Nephron (organoid): Measurements from ENCODE around the gene ANKRD11.

ENCODE experiments used
- H3K27ac Mint-ChIP-seq, 3 experiments: 2 replicates each; pipeline ENCODE4 v1.8.0; 2020; ENCODE audit warnings: mixed read lengths in 3 of 3, mild to moderate bottlenecking in 2 of 3, moderate library complexity in 1 of 3
- H3K27me3 Mint-ChIP-seq: 2 replicates; pipeline ENCODE4 v1.8.0; 2021; ENCODE audit warnings: low read depth, mild to moderate bottlenecking, moderate library complexity, mixed read lengths
- H3K36me3 Mint-ChIP-seq: 2 replicates; pipeline ENCODE4 v1.8.0; 2020; ENCODE audit warnings: low read depth, mixed read lengths
- H3K4me1 Mint-ChIP-seq: 2 replicates; pipeline ENCODE4 v1.8.0; 2020; ENCODE audit warnings: mixed read lengths
- H3K4me3 Mint-ChIP-seq, 3 experiments: 2 replicates each; pipeline ENCODE4 v1.8.0; 2020; ENCODE audit warnings: mild to moderate bottlenecking in 3 of 3, mixed read lengths in 3 of 3, moderate library complexity in 2 of 3
- H3K9me3 Mint-ChIP-seq: 2 replicates; pipeline ENCODE4 v1.8.0; 2020; ENCODE audit warnings: mixed read lengths
- TF ChIP-seq, protein P1 (sequence below), 3 experiments: fragments of 200-600 bp; sonication (generic); IDR thresholded peaks; one replicate each; pipeline ENCODE4 v1.5.0; 2021; ENCODE audit warnings: antibody characterized with exemption in 3 of 3; ENCODE audit not compliant: unreplicated experiment in 3 of 3

ANKRD11 gene

GRCh38 chr16:89341279-89341678 lies 149.1 kb downstream of the ANKRD11 start:
- Mint-ChIP-seq H3K27ac (peak overlapping the region in 2 of 3 experiments; percentile 33 to 46), H3K4me3 (no peak overlapping the region), H3K36me3 (no peaks in the 10 kb centered on the region), H3K4me1 (peaks cover 54% of the 10 kb centered on the region), H3K27me3 (no peaks in the 10 kb centered on the region), H3K9me3 (no peaks in the 10 kb centered on the region)
- TF ChIP-seq, protein P1, sequence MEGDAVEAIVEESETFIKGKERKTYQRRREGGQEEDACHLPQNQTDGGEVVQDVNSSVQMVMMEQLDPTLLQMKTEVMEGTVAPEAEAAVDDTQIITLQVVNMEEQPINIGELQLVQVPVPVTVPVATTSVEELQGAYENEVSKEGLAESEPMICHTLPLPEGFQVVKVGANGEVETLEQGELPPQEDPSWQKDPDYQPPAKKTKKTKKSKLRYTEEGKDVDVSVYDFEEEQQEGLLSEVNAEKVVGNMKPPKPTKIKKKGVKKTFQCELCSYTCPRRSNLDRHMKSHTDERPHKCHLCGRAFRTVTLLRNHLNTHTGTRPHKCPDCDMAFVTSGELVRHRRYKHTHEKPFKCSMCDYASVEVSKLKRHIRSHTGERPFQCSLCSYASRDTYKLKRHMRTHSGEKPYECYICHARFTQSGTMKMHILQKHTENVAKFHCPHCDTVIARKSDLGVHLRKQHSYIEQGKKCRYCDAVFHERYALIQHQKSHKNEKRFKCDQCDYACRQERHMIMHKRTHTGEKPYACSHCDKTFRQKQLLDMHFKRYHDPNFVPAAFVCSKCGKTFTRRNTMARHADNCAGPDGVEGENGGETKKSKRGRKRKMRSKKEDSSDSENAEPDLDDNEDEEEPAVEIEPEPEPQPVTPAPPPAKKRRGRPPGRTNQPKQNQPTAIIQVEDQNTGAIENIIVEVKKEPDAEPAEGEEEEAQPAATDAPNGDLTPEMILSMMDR (IDR thresholded peaks at IDR 0.05; ENCODE audit: unreplicated experiment in 3 of 3), result no peak

DNA sequence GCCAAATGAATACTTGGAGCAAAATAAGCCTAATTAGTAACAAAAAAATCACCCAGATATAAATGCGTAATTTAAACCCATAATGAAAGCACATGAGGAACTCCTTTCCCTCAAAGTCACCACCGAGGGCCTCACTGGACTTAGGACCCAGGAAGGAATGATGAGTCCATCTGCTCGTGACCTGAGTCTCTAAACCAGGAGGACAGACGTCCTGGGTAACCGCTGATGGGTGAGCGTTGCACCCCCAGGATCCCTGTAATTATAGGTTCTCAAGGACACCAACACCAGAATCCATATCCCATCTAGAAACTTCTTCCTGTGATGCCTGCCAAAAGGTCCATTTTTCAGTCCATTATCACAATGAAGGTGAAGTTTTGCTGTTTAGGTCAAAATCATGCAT lies 151.5 kb downstream of the ANKRD11 start:
- H3K27ac Mint-ChIP-seq, result peak overlapping the region in 1 of 3 experiments; percentile 77
- H3K4me1 Mint-ChIP-seq, result peaks cover 54% of the 10 kb centered on the region
- no peaks in the 10 kb centered on the region for H3K9me3 Mint-ChIP-seq
- TF ChIP-seq, protein P1 (IDR thresholded peaks at IDR 0.05; ENCODE audit: unreplicated experiment in 3 of 3), result no peak
- no peaks in the 10 kb centered on the region for H3K36me3 Mint-ChIP-seq
- H3K27me3 Mint-ChIP-seq, result no peaks in the 10 kb centered on the region
- H3K4me3 Mint-ChIP-seq, result no peak overlapping the region

GRCh38 chr16:89337965-89338364 lies 152.4 kb downstream of the ANKRD11 start:
- H3K9me3 Mint-ChIP-seq, result no peaks in the 10 kb centered on the region
- TF ChIP-seq, protein P1 (IDR thresholded peaks at IDR 0.05; ENCODE audit: unreplicated experiment in 3 of 3), result no peak
- peaks cover 53% of the 10 kb centered on the region for H3K4me1 Mint-ChIP-seq
- H3K36me3 Mint-ChIP-seq, result no peaks in the 10 kb centered on the region
- no peak overlapping the region for H3K27ac Mint-ChIP-seq
- H3K4me3 Mint-ChIP-seq, result no peak overlapping the region
- no peaks in the 10 kb centered on the region for H3K27me3 Mint-ChIP-seq

DNA sequence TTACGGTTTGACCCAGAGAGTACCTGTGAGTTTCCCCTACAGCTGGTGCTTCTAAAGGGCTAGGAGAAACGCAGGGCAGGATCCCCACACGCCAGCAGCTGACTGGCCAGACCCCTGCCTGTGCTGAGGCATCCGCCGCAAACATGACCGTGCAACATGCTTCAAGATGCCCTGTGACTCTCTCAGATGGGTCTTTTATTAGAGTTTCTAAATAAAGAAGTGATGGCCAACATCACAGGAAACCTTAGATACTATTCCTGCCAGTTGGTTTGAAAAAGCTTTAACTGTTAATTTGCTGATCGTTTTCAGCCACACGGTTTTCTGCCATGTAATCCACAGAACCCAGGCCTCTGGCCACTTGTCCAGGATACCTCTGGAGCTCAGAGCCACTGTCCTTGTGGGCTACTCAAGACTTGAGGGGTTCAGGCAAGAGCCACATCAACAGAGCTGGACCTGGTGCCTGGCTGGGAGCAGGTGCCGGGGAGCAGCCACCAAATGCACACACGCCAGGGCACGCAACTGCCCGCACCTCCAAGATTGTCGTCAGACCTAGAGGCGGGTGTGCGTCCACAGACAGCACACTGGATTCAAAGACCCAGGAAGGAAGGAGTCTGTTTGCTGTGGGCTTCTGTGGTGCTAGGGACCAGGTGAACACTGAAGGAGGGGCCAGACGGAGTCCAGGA lies 154.4 kb downstream of the ANKRD11 start:
- Mint-ChIP-seq H3K4me3 (no peak overlapping the region), H3K4me1 (peaks cover 50% of the 10 kb centered on the region), H3K27me3 (no peaks in the 10 kb centered on the region), H3K27ac (peak overlapping the region in 1 of 3 experiments; percentile 72), H3K9me3 (no peaks in the 10 kb centered on the region), H3K36me3 (no peaks in the 10 kb centered on the region)
- TF ChIP-seq, protein P1 (IDR thresholded peaks at IDR 0.05; ENCODE audit: unreplicated experiment in 3 of 3), result no peak

DNA sequence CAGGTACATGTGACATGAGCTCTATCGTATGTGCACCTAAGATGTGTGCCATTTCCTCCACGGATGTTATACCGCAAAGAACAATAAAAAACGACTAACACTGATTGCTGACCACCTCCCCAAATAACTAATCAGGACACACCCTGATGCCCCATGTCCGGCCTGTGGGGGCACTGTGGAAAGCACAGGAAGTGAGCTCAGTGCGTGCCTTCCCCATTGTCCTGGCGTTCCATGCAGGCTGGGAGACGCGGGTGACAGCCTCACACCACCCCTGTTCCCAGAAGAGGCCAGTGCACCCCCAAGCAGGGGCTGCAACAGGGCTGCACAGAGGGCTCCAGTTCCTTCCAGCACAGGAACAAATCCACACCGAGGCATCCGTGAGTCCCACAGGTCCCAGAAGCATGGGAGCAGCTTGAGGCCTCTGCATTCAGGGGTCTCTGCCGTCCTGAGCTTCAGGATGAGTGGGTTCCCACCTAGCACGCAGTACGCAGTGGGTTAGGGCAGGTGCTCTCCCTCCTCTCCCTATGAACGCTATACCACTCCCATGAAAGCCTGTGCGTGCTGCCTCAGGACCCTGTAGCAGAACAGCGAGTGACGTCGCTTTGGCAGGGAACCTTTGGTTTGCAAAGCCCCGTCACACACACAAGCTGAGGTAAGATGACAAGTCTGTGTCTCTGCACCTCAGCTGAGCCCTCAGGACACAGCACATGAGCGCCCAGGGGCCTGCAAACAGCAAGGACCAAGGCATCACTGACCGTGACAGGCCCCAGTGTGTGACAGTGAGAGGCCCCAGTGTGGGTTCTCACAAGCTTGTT lies 155.2 kb downstream of the ANKRD11 start:
- peak overlapping the region in 2 of 3 experiments; percentile 55 to 72 for H3K27ac Mint-ChIP-seq
- H3K4me3 Mint-ChIP-seq, result peak overlapping the region in 1 of 3 experiments; percentile 55
- no peaks in the 10 kb centered on the region for H3K9me3 Mint-ChIP-seq
- peaks cover 46% of the 10 kb centered on the region for H3K4me1 Mint-ChIP-seq
- TF ChIP-seq, protein P1 (IDR thresholded peaks at IDR 0.05; ENCODE audit: unreplicated experiment in 3 of 3), result no peak
- no peaks in the 10 kb centered on the region for H3K36me3 Mint-ChIP-seq
- H3K27me3 Mint-ChIP-seq, result no peaks in the 10 kb centered on the region
